Ovary (tissue), 9 donors: ENCODE measurements around the gene FNDC5. TPM values are rescaled to one million over a fixed set of nuclear protein-coding genes. Genes with fewer than 3 reads are reported as not detected.

Experiments
- DNase-seq, 5 donors: peaks; one replicate each; pipeline ENCODE4 v3.0.0-alpha.2; 2019 to 2020
- H3K27ac ChIP-seq, 2 donors: fragments of 200-600 bp; one replicate each; pipeline versions ENCODE4 v1.5.1 to v1.8.0; 2019 to 2022
- H3K27me3 ChIP-seq: fragments of 200-600 bp; one replicate; pipeline ENCODE4 v1.8.0; 2022
- H3K36me3 ChIP-seq: fragments of 200-600 bp; sonication (generic); one replicate; pipeline ENCODE4 v1.5.1; 2019
- H3K4me1 ChIP-seq: one replicate; pipeline ENCODE4 v1.8.1; 2013; ENCODE audit warnings: mild to moderate bottlenecking, moderate library complexity; ENCODE audit not compliant: insufficient read depth
- H3K4me3 ChIP-seq: fragments of 200-600 bp; sonication (generic); one replicate; pipeline ENCODE4 v1.5.1; 2017
- H3K9me3 ChIP-seq, 2 donors: fragments of 200-600 bp in 1 of 2; sonication (generic) in 1 of 2; one replicate each; pipeline versions ENCODE4 v1.5.1 to v1.8.1; 2013 to 2019; ENCODE audit warnings: mild to moderate bottlenecking in 1 of 2, moderate library complexity in 1 of 2
- CTCF ChIP-seq, 3 donors: fragments of 450-650 bp in 2 of 3; fragments of 200-600 bp in 1 of 3; IDR thresholded peaks; one replicate each; pipeline versions ENCODE4 v1.5.1 to v1.8.0; 2016 to 2022; ENCODE audit warnings: antibody characterized with exemption in 3 of 3, mild to moderate bottlenecking in 1 of 3
- EP300 ChIP-seq: sonication (generic); formaldehyde crosslinking; IDR thresholded peaks from one replicate; pipeline ENCODE4 v1.6.1; 2017; ENCODE audit warnings: antibody characterized with exemption
- POLR2A ChIP-seq: fragments of 450-650 bp; IDR thresholded peaks from one replicate; pipeline ENCODE4 v1.6.1; 2017; ENCODE audit warnings: antibody characterized with exemption, mild to moderate bottlenecking, moderate library complexity
- WGBS, 3 donors: extraction: QIAGEN DNeasy Blood & Tissue Kit in 1 of 3; methylation state at CpG; one replicate each; pipeline versions ENCODE4 v1.1.5 to v1.1.7; 2013 to 2017; 5-methylcytosine and 5-hydroxymethylcytosine counted together
- intact Hi-C, 4 donors: fragments of 100-400 bp; cut with DNase I; formaldehyde crosslinking; loops; one replicate each; pipeline versions ENCODE4 v1.11.0 to v1.15.1; 2022 to 2023
- polyA plus RNA-seq, 2 donors: library from polyadenylated mRNA; stranded (reverse); fragments of 200-250 nt in 1 of 2; fragments of 350-450 nt in 1 of 2; fragmentation: Illumina TruSeq in 1 of 2; extraction: RNeasy Lipid Tissue Mini Kit (QIAGEN cat#74804) in 1 of 2; gene quantifications; one replicate each; pipeline ENCODE4 v1.2.3, GENCODE V29; 2013 to 2014
- total RNA-seq, 7 donors: library from RNA; depleted of rRNA in 2 of 7; stranded (reverse); fragments of >200 nt in 2 of 7; fragmentation: NEBNext Ultra II Directional in 3 of 7; extraction: Animal tissue kit (Norgen Biotek cat#: 25700) in 3 of 7; gene quantifications; one replicate each; pipeline versions ENCODE4 v1.1.0 to v1.2.4, GENCODE V29; 2016 to 2023
- donor health status: DM: no; HTN: no; CAD: no; lungs with moderate emphysema.
- donor health status: DM: no; HTN: no; CAD: no.
- donor health status: Bipolar disorder and iron deficiency.
- donor health status: DM: yes; HTN: yes; CAD: no.
- donor health status: DM: no; HTN: no; CAD: no.
- donor health status: DM: yes; HTN: yes; CAD: no.

FNDC5 gene
- total and polyA plus RNA-seq, 9 donors = 4.2 to 25.4 (median 12.1) TPM

GRCh38 chr1:32878183-32878582, 7.5 kb upstream of the FNDC5 start:
- DNase-seq = no peak
- no peak for TF ChIP-seq POLR2A
- TF ChIP-seq CTCF (IDR thresholded peaks at IDR 0.05) = no peak
- TF ChIP-seq EP300 = no peak
- intact Hi-C loops = loop anchor here in 1 of 4 donors (5.0 kb wide), 1 partner anchor 204 kb away; the partner anchor contains the start of gene AZIN2
- 57 to 67% (median 58%) methylated on average over 6 of the region's 6 CpGs for WGBS, 3 donors
- Histone ChIP-seq H3K27ac (no peak overlapping the region), H3K36me3 (no peaks in the 10 kb centered on the region), H3K27me3 (no peaks in the 10 kb centered on the region), H3K4me1 (peaks cover 9% of the 10 kb centered on the region), H3K9me3 (no peaks in the 10 kb centered on the region), H3K4me3 (no peak overlapping the region)

GRCh38 chr1:32877211-32878110, 6.7 kb upstream of the FNDC5 start:
- H3K36me3 ChIP-seq = no peaks in the 10 kb centered on the region
- no peaks in the 10 kb centered on the region for H3K9me3 ChIP-seq
- H3K4me3 ChIP-seq = no peak overlapping the region
- peaks cover 11% of the 10 kb centered on the region for H3K4me1 ChIP-seq
- no peak overlapping the region for H3K27ac ChIP-seq
- WGBS, 3 donors = 46 to 60% (median 53%) methylated on average over 13 of the region's 13 CpGs
- TF ChIP-seq CTCF (IDR thresholded peaks at IDR 0.05) (no peak), EP300 (no peak), POLR2A (no peak)
- no peaks in the 10 kb centered on the region for H3K27me3 ChIP-seq
- peak; percentile 21 to 79 (median 51) for DNase-seq
- intact Hi-C loops = loop anchor here in 1 of 4 donors (5.0 kb wide), 1 partner anchor 205 kb away; the partner anchor contains the start of gene AZIN2

GRCh38 chr1:32876341-32877210, 5.9 kb upstream of the FNDC5 start:
- TF ChIP-seq CTCF (IDR thresholded peaks at IDR 0.05) (peak; percentile 23 to 44 (median 25)), POLR2A (no peak)
- Histone ChIP-seq H3K9me3 (no peaks in the 10 kb centered on the region), H3K27ac (no peak overlapping the region), H3K27me3 (no peaks in the 10 kb centered on the region), H3K4me3 (no peak overlapping the region), H3K36me3 (no peaks in the 10 kb centered on the region), H3K4me1 (peaks cover 11% of the 10 kb centered on the region)
- WGBS, 3 donors = 26 to 35% (median 33%) methylated on average over 16 of the region's 16 CpGs
- peak in 2 of 5 donors; percentile 34 to 69 for DNase-seq
- intact Hi-C loops = loop anchor here in 1 of 4 donors (5.0 kb wide), 1 partner anchor 206 kb away; the partner anchor contains the start of gene AZIN2
